ENCODE results near the gene RAD51B. TPM values are rescaled to one million over a fixed set of nuclear protein-coding genes. Genes with fewer than 3 reads are reported as not detected.

RAD51B gene
- total RNA-seq, 1 experiment from 2014 or later = 29.9 TPM

DNA sequence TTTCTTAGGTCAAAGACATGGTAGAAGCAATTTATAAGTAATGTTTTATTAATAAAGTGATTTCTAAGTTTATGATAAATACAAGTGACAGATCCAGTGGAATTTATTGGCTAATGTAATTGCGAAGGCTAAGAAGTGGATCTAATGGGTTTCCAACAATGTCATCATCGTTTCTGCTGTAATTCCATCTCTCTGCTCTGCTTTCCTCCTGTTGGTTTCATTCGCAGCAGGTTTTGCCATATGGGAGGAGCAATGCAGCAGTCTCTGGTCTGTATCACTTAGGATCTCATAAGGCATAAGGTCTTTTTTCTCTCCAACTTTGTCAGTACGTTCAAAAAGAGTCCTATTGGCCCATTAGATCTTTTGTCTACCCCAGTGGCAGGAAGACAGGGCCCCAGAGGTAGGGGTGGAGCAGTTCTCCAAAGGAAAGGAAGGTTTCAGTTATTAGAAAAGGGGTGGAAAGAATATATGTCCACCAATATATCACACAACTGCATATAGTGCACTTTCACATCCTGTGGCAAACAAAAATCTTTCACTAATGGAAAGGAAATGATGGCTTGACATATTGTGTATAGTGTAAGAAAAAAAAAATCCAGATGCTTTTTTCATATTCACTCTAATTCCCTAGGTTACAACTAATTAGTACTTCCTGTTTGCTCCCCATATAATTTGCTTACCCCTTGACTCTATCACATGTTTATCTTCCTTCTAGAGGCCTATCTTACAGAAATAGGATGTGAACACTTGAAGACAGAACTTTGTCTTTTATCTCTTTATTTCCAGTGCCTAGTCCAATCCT is 522.0 kb downstream of the RAD51B start:
- no TSS peak for BruUV-seq (replicated peaks)
- H3K27ac ChIP-seq = no peak overlapping the region
- H3F3A ChIP-seq (ENCODE audit: insufficient read depth, low read depth) = no peaks in the 10 kb centered on the region
- no peak overlapping the region for H3K4me2 ChIP-seq
- H3K9me3 ChIP-seq (ENCODE audit: insufficient read depth, low read depth) = peaks cover under 1% of the 10 kb centered on the region; the same call in 1 of the 2 replicates
- intact Hi-C loops (cut with micrococcal nuclease; ENCODE audit: unreplicated experiment) = no loop called here
- DNase-seq = no peak
- no peaks in the 10 kb centered on the region for H3K9me2 ChIP-seq (ENCODE audit: insufficient read depth)
- H3K4me1 ChIP-seq (replicated peaks; ENCODE audit: insufficient read depth) = no peaks in the 10 kb centered on the region; the same call in 1 of the 2 replicates
- no peak for TF ChIP-seq EZH2 (IDR thresholded peaks at IDR 0.05; ENCODE audit: low read depth)
- TF ChIP-seq, protein P1, sequence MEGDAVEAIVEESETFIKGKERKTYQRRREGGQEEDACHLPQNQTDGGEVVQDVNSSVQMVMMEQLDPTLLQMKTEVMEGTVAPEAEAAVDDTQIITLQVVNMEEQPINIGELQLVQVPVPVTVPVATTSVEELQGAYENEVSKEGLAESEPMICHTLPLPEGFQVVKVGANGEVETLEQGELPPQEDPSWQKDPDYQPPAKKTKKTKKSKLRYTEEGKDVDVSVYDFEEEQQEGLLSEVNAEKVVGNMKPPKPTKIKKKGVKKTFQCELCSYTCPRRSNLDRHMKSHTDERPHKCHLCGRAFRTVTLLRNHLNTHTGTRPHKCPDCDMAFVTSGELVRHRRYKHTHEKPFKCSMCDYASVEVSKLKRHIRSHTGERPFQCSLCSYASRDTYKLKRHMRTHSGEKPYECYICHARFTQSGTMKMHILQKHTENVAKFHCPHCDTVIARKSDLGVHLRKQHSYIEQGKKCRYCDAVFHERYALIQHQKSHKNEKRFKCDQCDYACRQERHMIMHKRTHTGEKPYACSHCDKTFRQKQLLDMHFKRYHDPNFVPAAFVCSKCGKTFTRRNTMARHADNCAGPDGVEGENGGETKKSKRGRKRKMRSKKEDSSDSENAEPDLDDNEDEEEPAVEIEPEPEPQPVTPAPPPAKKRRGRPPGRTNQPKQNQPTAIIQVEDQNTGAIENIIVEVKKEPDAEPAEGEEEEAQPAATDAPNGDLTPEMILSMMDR (conservative IDR thresholded peaks at IDR 0.05) = no peak
- no peak overlapping the region for H2AFZ ChIP-seq
- POLR2A ChIA-PET (ENCODE audit: unreplicated experiment) = no interaction called here
- H3K79me2 ChIP-seq (ENCODE audit: low read depth) = no peaks in the 10 kb centered on the region
- no peak overlapping the region for H3K4me3 ChIP-seq
- no peaks in the 10 kb centered on the region for H3K27me3 ChIP-seq (ENCODE audit: insufficient read depth, low read depth)
- H3K36me3 ChIP-seq (ENCODE audit: low read depth) = 0 out of 2 replicates have a peak, but pooled peaks cover 3% of the 10 kb centered on the region
- no peaks in the 10 kb centered on the region for H4K20me1 ChIP-seq (ENCODE audit: insufficient read depth)
- CTCF ChIA-PET = no interaction called here

DNA sequence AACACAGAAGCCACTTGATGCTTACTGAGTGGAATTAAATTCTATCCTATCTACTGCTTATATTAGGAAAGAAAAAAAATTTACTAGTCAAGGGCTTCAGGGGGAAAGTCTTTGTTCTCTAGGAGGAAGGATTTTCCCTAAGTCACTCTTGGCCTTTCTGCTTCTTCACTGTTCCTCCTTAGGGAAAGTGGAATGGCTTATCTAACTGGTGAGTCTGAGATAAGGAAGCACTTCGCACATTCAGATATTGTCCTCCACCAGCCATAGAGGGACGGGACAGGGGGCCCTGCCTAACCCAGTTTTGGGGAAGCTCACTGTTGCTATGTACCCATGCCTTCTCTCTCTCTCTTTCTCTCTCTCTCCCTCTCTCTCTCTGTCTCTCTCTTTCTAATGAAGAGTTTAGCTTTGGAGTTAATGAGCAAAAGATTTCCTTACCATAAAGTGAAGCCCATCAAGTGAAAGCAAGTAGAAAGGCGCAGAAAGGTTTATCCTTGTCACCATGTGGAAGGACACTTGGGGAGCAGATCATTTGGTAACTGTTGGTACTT is 522.7 kb downstream of the RAD51B start:
- H3K79me2 ChIP-seq (ENCODE audit: low read depth) = no peaks in the 10 kb centered on the region

DNA sequence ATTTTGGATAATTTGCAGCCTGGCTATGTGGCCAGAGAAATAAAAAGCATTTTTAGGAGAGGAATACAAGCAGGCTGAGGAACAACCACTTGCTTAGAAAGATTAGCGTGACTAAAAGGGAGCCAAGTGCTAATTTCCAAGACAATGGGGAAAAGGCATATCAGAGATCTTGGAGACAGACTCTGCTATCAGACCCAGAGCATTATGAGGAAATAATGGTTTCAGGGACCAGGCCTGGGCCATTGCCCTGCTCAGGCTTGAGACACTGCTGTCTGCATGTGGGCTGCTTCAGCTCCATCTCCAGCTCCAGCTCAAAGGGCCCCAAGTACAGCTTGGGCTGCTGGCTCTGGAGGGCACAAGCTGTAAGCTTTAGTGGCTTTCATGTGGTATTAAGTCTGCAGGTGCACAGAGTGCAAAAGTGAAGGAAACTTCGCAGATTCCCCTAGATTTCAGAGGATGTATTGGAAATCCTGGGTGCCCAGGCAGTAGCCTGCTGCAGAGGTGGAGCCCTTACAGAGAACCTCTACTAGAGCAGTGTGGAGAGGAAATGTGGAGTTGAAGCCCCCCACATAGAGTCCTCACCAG is 524.0 kb downstream of the RAD51B start:
- H3K4me2 ChIP-seq = no peak overlapping the region
- H3K36me3 ChIP-seq (ENCODE audit: low read depth) = 0 out of 2 replicates have a peak, but pooled peaks cover 3% of the 10 kb centered on the region
- CTCF ChIA-PET = no interaction called here
- H3K79me2 ChIP-seq (ENCODE audit: low read depth) = no peaks in the 10 kb centered on the region
- POLR2A ChIA-PET (ENCODE audit: unreplicated experiment) = no interaction called here
- H3K9me2 ChIP-seq (ENCODE audit: insufficient read depth) = no peaks in the 10 kb centered on the region
- H2AFZ ChIP-seq = no peak overlapping the region
- H3K4me3 ChIP-seq = no peak overlapping the region
- H3F3A ChIP-seq (ENCODE audit: insufficient read depth, low read depth) = no peaks in the 10 kb centered on the region
- no peaks in the 10 kb centered on the region; the same call in 1 of the 2 replicates for H3K4me1 ChIP-seq (replicated peaks; ENCODE audit: insufficient read depth)
- peaks cover 3% of the 10 kb centered on the region; the same call in 1 of the 2 replicates for H3K9me3 ChIP-seq (ENCODE audit: insufficient read depth, low read depth)
- TF ChIP-seq EZH2 (IDR thresholded peaks at IDR 0.05; ENCODE audit: low read depth) = no peak
- H3K27ac ChIP-seq = no peak overlapping the region
- H3K27me3 ChIP-seq (ENCODE audit: insufficient read depth, low read depth) = no peaks in the 10 kb centered on the region
- no peaks in the 10 kb centered on the region for H4K20me1 ChIP-seq (ENCODE audit: insufficient read depth)
- DNase-seq = no peak
- no TSS peak for BruUV-seq (replicated peaks)
- intact Hi-C loops (cut with micrococcal nuclease; ENCODE audit: unreplicated experiment) = no loop called here

More for the DNA sequence above, 522.7 kb downstream of the RAD51B start:
- intact Hi-C loops (cut with micrococcal nuclease; ENCODE audit: unreplicated experiment) = no loop called here
- Histone ChIP-seq H3K27ac (no peak overlapping the region), H3K9me2 (ENCODE audit: insufficient read depth) (no peaks in the 10 kb centered on the region), H2AFZ (no peak overlapping the region), H3K9me3 (ENCODE audit: insufficient read depth, low read depth) (peaks cover 3% of the 10 kb centered on the region; the same call in 1 of the 2 replicates), H3K4me1 (replicated peaks; ENCODE audit: insufficient read depth) (no peaks in the 10 kb centered on the region; the same call in 1 of the 2 replicates), H3K27me3 (ENCODE audit: insufficient read depth, low read depth) (no peaks in the 10 kb centered on the region), H4K20me1 (ENCODE audit: insufficient read depth) (no peaks in the 10 kb centered on the region), H3K4me3 (no peak overlapping the region), H3K36me3 (ENCODE audit: low read depth) (0 out of 2 replicates have a peak, but pooled peaks cover 3% of the 10 kb centered on the region), H3F3A (ENCODE audit: insufficient read depth, low read depth) (no peaks in the 10 kb centered on the region), H3K4me2 (no peak overlapping the region)
- no TSS peak for BruUV-seq (replicated peaks)
- no peak for DNase-seq
- CTCF ChIA-PET = no interaction called here
- POLR2A ChIA-PET (ENCODE audit: unreplicated experiment) = no interaction called here
- TF ChIP-seq, protein P1 (conservative IDR thresholded peaks at IDR 0.05) = no peak
- TF ChIP-seq EZH2 (IDR thresholded peaks at IDR 0.05; ENCODE audit: low read depth) = no peak
